BE2C (cell line): ENCODE measurements around the gene CCDC106.

Source experiments
- DNase-seq: peaks from one replicate; pipeline ENCODE4 v3.0.0-alpha.2; 2020
- H3K27me3 ChIP-seq: fragments of 250-450 bp; sonication (Bioruptor Pico); 2 replicates; pipeline ENCODE4 v1.5.1; 2020; ENCODE audit warnings: mild to moderate bottlenecking
- H3K36me3 ChIP-seq: fragments of 250-450 bp; sonication (Bioruptor Pico); 2 replicates; pipeline ENCODE4 v1.5.1; 2020; ENCODE audit warnings: mild to moderate bottlenecking
- H3K4me1 ChIP-seq: fragments of 250-450 bp; sonication (Bioruptor Pico); 2 replicates; pipeline ENCODE4 v1.5.1; 2020
- H3K4me3 ChIP-seq: 2 replicates; pipeline ENCODE4 v1.5.1; 2011; ENCODE audit warnings: low read depth, low read length
- H3K9me3 ChIP-seq: fragments of 250-450 bp; sonication (Bioruptor Pico); 2 replicates; pipeline ENCODE4 v1.5.1; 2020
- CTCF ChIP-seq: IDR thresholded peaks from 2 replicates; pipeline ENCODE4 v1.5.1; 2012; ENCODE audit warnings: mild to moderate bottlenecking, low read depth, low read length

The CCDC106 gene

DNA sequence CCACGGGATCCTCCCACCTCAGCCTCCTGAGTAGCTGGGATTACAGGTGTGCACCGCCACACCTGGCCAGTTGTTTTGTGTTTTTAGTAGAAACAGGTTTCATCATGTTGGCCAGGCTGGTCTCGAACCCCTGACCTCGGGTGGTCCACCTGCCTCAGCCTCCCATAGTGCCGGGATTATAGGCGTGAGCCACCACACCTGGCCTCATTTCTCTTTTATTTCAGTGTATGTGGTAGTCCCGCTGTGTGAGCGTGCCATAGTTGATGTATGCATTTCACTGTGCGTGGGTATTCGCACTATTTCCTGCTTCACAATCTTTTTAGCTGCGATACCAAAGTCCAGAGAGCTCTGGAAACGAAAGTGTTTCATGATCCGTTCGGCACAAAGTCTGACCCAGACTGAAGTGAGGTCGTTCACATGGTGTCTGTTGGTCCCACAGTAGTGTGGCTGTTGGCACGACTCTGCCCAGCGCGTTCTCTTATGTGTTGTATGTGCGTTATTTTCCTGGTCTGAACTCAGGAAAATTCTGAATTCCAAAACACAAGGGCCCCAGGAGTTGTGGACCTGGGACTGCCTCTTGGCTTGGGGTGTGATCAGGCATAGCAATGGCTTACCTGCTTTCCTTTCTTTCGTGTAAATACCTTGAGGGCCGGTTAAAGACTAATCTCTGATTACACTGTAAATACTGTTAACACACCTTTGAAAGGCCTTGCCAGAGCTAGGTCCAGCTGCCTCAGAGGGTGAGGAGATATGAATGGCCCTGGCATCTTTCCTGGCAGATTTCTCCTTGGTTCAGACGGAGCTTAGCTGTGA lies 35.6 kb downstream of the CCDC106 start:
- TF ChIP-seq CTCF: no peak
- Histone ChIP-seq H3K36me3 (peaks cover 77% of the 10 kb centered on the region), H3K27me3 (no peaks in the 10 kb centered on the region), H3K4me1 (peaks cover 8% of the 10 kb centered on the region), H3K4me3 (no peak overlapping the region), H3K9me3 (no peaks in the 10 kb centered on the region)
- DNase-seq: no peak

DNA sequence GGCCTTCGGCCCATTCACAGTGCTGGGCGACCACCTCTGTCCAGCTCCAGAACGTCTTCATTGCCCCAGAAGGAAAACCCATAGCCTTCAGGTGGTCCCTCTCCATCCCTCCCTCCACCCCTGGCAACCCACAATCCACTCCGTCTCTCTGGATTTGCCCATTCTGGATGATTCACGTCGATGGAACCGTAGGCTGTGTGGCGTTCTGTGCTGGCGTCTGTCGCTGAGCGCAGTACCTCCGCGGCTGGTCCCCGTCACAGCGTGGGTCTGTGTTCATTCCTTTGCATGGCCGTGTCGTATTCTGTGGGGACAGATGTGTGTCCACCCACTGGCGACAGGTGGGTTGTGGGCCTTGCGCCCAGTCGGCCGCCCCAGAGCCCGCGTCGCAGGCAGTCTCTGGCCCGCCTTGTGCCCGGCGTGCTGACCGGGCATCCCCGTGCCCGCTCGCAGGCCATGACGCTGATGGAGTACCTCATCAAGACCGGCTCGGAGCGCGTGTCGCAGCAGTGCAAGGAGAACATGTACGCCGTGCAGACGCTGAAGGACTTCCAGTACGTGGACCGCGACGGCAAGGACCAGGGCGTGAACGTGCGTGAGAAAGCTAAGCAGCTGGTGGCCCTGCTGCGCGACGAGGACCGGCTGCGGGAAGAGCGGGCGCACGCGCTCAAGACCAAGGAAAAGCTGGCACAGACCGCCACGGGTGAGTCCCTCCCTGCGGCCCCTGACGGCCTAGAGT lies 37.1 kb downstream of the CCDC106 start:
- peaks cover 76% of the 10 kb centered on the region for H3K36me3 ChIP-seq
- H3K27me3 ChIP-seq: no peaks in the 10 kb centered on the region
- no peak overlapping the region for H3K4me3 ChIP-seq
- peaks cover 12% of the 10 kb centered on the region for H3K4me1 ChIP-seq
- TF ChIP-seq CTCF: no peak
- H3K9me3 ChIP-seq: no peaks in the 10 kb centered on the region
- DNase-seq: peak; percentile 7

DNA sequence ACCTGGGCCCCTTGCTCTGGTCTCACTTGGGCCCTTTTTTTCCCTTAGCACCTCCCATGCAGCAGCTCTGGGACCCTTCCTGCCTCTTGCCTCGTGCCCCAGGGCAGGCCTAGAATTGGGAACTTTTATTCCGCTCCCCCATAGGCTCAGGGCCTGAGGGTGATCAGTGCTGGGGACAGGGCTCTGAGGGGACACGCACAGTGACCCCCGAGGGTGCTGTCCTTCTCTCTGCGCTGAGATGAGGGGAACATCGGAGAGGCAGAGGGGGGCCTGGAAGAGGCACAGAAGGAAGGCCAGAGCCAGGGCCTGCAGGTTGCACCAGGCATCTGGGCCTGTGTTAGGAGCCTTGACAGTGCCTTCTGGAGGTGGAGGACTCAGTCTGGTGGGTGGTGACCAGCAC lies 37.8 kb downstream of the CCDC106 start:
- no peak overlapping the region for H3K4me3 ChIP-seq
- no peak for DNase-seq
- TF ChIP-seq CTCF: no peak
- peaks cover 12% of the 10 kb centered on the region for H3K4me1 ChIP-seq
- peaks cover 77% of the 10 kb centered on the region for H3K36me3 ChIP-seq
- no peaks in the 10 kb centered on the region for H3K9me3 ChIP-seq
- no peaks in the 10 kb centered on the region for H3K27me3 ChIP-seq

- no peak for TF ChIP-seq CTCF
- peaks cover 74% of the 10 kb centered on the region for H3K36me3 ChIP-seq
- peaks cover 12% of the 10 kb centered on the region for H3K4me1 ChIP-seq
- no peak overlapping the region for H3K4me3 ChIP-seq
- no peaks in the 10 kb centered on the region for H3K27me3 ChIP-seq
- no peaks in the 10 kb centered on the region for H3K9me3 ChIP-seq
- no peak for DNase-seq
Measured at GRCh38 chr19:55686311-55687050, 38.5 kb downstream of the CCDC106 start.

GRCh38 chr19:55687281-55688201 lies 39.5 kb downstream of the CCDC106 start:
- Histone ChIP-seq H3K4me1 (peaks cover 12% of the 10 kb centered on the region), H3K4me3 (no peak overlapping the region), H3K9me3 (no peaks in the 10 kb centered on the region), H3K27me3 (no peaks in the 10 kb centered on the region), H3K36me3 (peaks cover 70% of the 10 kb centered on the region)
- no peak for TF ChIP-seq CTCF
- no peak for DNase-seq
